IMR-90 (cell line): Measurements from ENCODE around the gene MAPK8IP1. TPM values are rescaled to one million over a fixed set of nuclear protein-coding genes. Genes with fewer than 3 reads are reported as not detected.

ENCODE experiments used
- ATAC-seq: fragments of 200-7000 bp; cut with Tn5 transposase; 2 replicates; pipeline ENCODE4 v1.9.1; 2020; ENCODE audit warnings: low read depth, mild to moderate bottlenecking, moderate library complexity
- BruUV-seq: library from RNA; stranded (reverse); fragments of 400-500 nt; replicated peaks from 2 replicates; lab custom pipeline; 2021; lab: Mats Ljungman, UMichigan
- CTCF ChIA-PET: fragments of 300-600 bp; formaldehyde crosslinking; extraction: SDS; loops from one replicate; lab custom pipeline; 2021; ENCODE audit warnings: antibody characterized with exemption; lab: Yijun Ruan, JAX
- POLR2A ChIA-PET: fragments of 300-600 bp; sonication (Branson Sonifier 250); formaldehyde crosslinking; loops from one replicate; lab custom pipeline; 2022; ENCODE audit warnings: antibody characterized with exemption; ENCODE audit not compliant: unreplicated experiment; lab: Charles Lee
- DNase-seq: peaks from one replicate; pipeline ENCODE4 v3.0.0; 2013
- H2AFZ ChIP-seq: replicated peaks from 2 replicates; pipeline ENCODE3; 2013; ENCODE audit warnings: low read length, mild to moderate bottlenecking; ENCODE audit not compliant: poor library complexity
- H2AK5ac ChIP-seq: 2 replicates; pipeline ENCODE4 v1.6.1; 2013; ENCODE audit warnings: low read depth, low read length, inconsistent platforms
- H2AK9ac ChIP-seq: replicated peaks from 2 replicates; pipeline ENCODE3; 2013; ENCODE audit warnings: mild to moderate bottlenecking, low read depth, low read length, moderate library complexity; ENCODE audit not compliant: poor library complexity
- H2BK120ac ChIP-seq: 2 replicates; pipeline ENCODE4 v1.6.1; 2013; ENCODE audit warnings: low read depth, low read length, inconsistent platforms
- H2BK15ac ChIP-seq: 3 replicates; pipeline ENCODE4 v1.6.1; 2013; ENCODE audit warnings: low read depth, low read length, inconsistent platforms
- H2BK20ac ChIP-seq: 2 replicates; pipeline ENCODE4 v1.6.1; 2013; ENCODE audit warnings: low read depth, mild to moderate bottlenecking, inconsistent platforms, low read length, moderate library complexity
- H2BK5ac ChIP-seq: 2 replicates; pipeline ENCODE4 v1.6.1; 2013; ENCODE audit warnings: mild to moderate bottlenecking, low read depth, low read length, inconsistent platforms; ENCODE audit not compliant: poor library complexity, severe bottlenecking
- H3K14ac ChIP-seq: replicated peaks from 2 replicates; pipeline ENCODE4 v1.6.1; 2013; ENCODE audit warnings: low read depth, low read length, inconsistent platforms
- H3K18ac ChIP-seq: 2 replicates; pipeline ENCODE4 v1.6.1; 2013; ENCODE audit warnings: low read depth, low read length, control low read depth
- H3K23ac ChIP-seq: 2 replicates; pipeline ENCODE4 v1.6.1; 2013; ENCODE audit warnings: low read depth, low read length, inconsistent platforms
- H3K27ac ChIP-seq: 2 replicates; pipeline ENCODE4 v1.5.1; 2013; ENCODE audit warnings: mild to moderate bottlenecking, control low read depth, low read length; ENCODE audit not compliant: insufficient read depth
- H3K27me3 ChIP-seq: 2 replicates; pipeline ENCODE4 v1.6.1; 2013; ENCODE audit warnings: low read length; ENCODE audit not compliant: control insufficient read depth, insufficient read depth
- H3K36me3 ChIP-seq: 2 replicates; pipeline ENCODE4 v1.6.1; 2013; ENCODE audit warnings: low read length, mixed read lengths; ENCODE audit not compliant: control insufficient read depth, insufficient read depth
- H3K4ac ChIP-seq: 2 replicates; pipeline ENCODE4 v1.6.1; 2013; ENCODE audit warnings: low read depth, low read length, inconsistent platforms
- H3K4me1 ChIP-seq: 2 replicates; pipeline ENCODE4 v1.6.1; 2013; ENCODE audit warnings: low read length, mixed read lengths; ENCODE audit not compliant: control insufficient read depth, insufficient read depth
- H3K4me2 ChIP-seq: 2 replicates; pipeline ENCODE4 v1.6.1; 2013; ENCODE audit warnings: low read depth, mild to moderate bottlenecking, control low read depth, low read length, moderate library complexity
- H3K4me3 ChIP-seq: 2 replicates; pipeline ENCODE4 v1.5.1; 2013; ENCODE audit warnings: low read depth, mild to moderate bottlenecking, control low read depth, low read length, moderate library complexity; ENCODE audit not compliant: insufficient read depth
- H3K56ac ChIP-seq: 2 replicates; pipeline ENCODE4 v1.6.1; 2013; ENCODE audit warnings: low read length, inconsistent platforms; ENCODE audit not compliant: insufficient read depth; ENCODE audit errors: extremely low read depth
- H3K79me1 ChIP-seq, 2 experiments: 2 replicates each; pipeline ENCODE4 v1.6.1; 2013; ENCODE audit warnings: low read length in 2 of 2, inconsistent platforms in 1 of 2, low read depth in 1 of 2
- H3K9ac ChIP-seq: 2 replicates; pipeline ENCODE4 v1.6.1; 2013; ENCODE audit warnings: low read depth, low read length, control low read depth
- H3K9me1 ChIP-seq: 2 replicates; pipeline ENCODE4 v1.6.1; 2013; ENCODE audit warnings: low read length, inconsistent platforms; ENCODE audit not compliant: insufficient read depth
- H3K9me3 ChIP-seq: 2 replicates; pipeline ENCODE4 v1.6.1; 2013; ENCODE audit warnings: low read length; ENCODE audit not compliant: control insufficient read depth, insufficient read depth
- H4K20me1 ChIP-seq: 2 replicates; pipeline ENCODE4 v1.6.1; 2013; ENCODE audit warnings: low read length, inconsistent platforms; ENCODE audit not compliant: insufficient read depth
- H4K5ac ChIP-seq: 2 replicates; pipeline ENCODE4 v1.6.1; 2013; ENCODE audit warnings: mild to moderate bottlenecking, low read depth, low read length, control low read depth
- H4K8ac ChIP-seq, 2 experiments: 2 replicates each; pipeline ENCODE4 v1.6.1; 2013; ENCODE audit warnings: low read depth in 2 of 2, low read length in 2 of 2, control low read depth in 1 of 2, inconsistent platforms in 1 of 2
- H4K91ac ChIP-seq: 2 replicates; pipeline ENCODE4 v1.6.1; 2013; ENCODE audit warnings: low read depth, low read length, inconsistent platforms; ENCODE audit not compliant: insufficient read depth
- BHLHE40 ChIP-seq: fragments of 150-350 bp; IDR thresholded peaks from 2 replicates; pipeline ENCODE4 v1.6.1; 2016; ENCODE audit warnings: mild to moderate bottlenecking, low read depth, low read length
- CEBPB ChIP-seq: IDR thresholded peaks from 2 replicates; pipeline ENCODE4 v1.6.1; 2012; ENCODE audit warnings: low read depth, low read length, improper control_type of control experiment
- CHD1 ChIP-seq: IDR thresholded peaks from 2 replicates; pipeline ENCODE4 v1.6.1; 2012; ENCODE audit warnings: low read depth, low read length, improper control_type of control experiment
- CTCF ChIP-seq: conservative IDR thresholded peaks from 2 replicates; pipeline ENCODE4 v1.5.1; 2012; ENCODE audit warnings: mild to moderate bottlenecking, low read depth, low read length, improper control_type of control experiment
- ELK1 ChIP-seq: fragments of 150-350 bp; IDR thresholded peaks from 2 replicates; pipeline ENCODE4 v1.6.1; 2016; ENCODE audit warnings: low read depth, mild to moderate bottlenecking, low read length, moderate library complexity, borderline replicate concordance
- FOS ChIP-seq: fragments of 150-350 bp; IDR thresholded peaks from 2 replicates; pipeline ENCODE4 v1.6.1; 2016; ENCODE audit warnings: low read depth, low read length
- MAFK ChIP-seq: IDR thresholded peaks from 2 replicates; pipeline ENCODE4 v1.6.1; 2012; ENCODE audit warnings: low read depth, low read length, improper control_type of control experiment
- MAZ ChIP-seq: IDR thresholded peaks from 2 replicates; pipeline ENCODE4 v1.6.1; 2012; ENCODE audit warnings: low read depth, mild to moderate bottlenecking, low read length, improper control_type of control experiment, moderate library complexity, borderline replicate concordance
- NFE2L2 ChIP-seq: fragments of 150-350 bp; IDR thresholded peaks from 2 replicates; pipeline ENCODE4 v1.6.1; 2016; ENCODE audit warnings: low read depth, mild to moderate bottlenecking, low read length
- POLR2A ChIP-seq: IDR thresholded peaks from 2 replicates; pipeline ENCODE4 v1.6.1; 2012; ENCODE audit warnings: mild to moderate bottlenecking, low read depth, low read length
- RAD21 ChIP-seq: IDR thresholded peaks from 2 replicates; pipeline ENCODE4 v1.6.1; 2012; ENCODE audit warnings: low read length, improper control_type of control experiment
- RCOR1 ChIP-seq: IDR thresholded peaks from 2 replicates; pipeline ENCODE4 v1.6.1; 2012; ENCODE audit warnings: mild to moderate bottlenecking, low read length, improper control_type of control experiment; ENCODE audit not compliant: insufficient replicate concordance
- RFX5 ChIP-seq: IDR thresholded peaks from 2 replicates; pipeline ENCODE4 v1.8.0; 2012; ENCODE audit warnings: low read depth, mild to moderate bottlenecking, low read length, moderate library complexity
- SMC3 ChIP-seq: fragments of 150-350 bp; IDR thresholded peaks from 2 replicates; pipeline ENCODE4 v1.6.1; 2016; ENCODE audit warnings: low read depth, mild to moderate bottlenecking, antibody characterized with exemption, low read length, moderate library complexity
- WGBS, 2 experiments: methylation state at CpG; one replicate each; pipeline versions ENCODE4 v1.1.5 to v1.1.7; 2013; ENCODE audit warnings: missing lambda C conversion rate in 2 of 2; ENCODE audit not compliant: insufficient read length in 1 of 2; ENCODE audit errors: extremely low coverage in 2 of 2; 5-methylcytosine and 5-hydroxymethylcytosine counted together
- dilution Hi-C: fragments of 300-500 bp; cut with HindIII; formaldehyde crosslinking; loops from one replicate; pipeline ENCODE4 v1.14.3; 2018; ENCODE audit warnings: low sequenced_read_pairs; ENCODE audit not compliant: unreplicated experiment
- in situ Hi-C: fragments of 300-500 bp; cut with MboI; formaldehyde crosslinking; loops from 3 replicates; pipeline ENCODE4 v1.14.3; 2019; ENCODE audit warnings: low sequenced_read_pairs, inconsistent platforms, mixed read lengths
- intact Hi-C: fragments of 100-400 bp; cut with micrococcal nuclease; formaldehyde crosslinking; loops from 2 replicates; pipeline ENCODE4 v1.10.0; 2022
- polyA plus RNA-seq, 3 experiments: library from polyadenylated mRNA; depleted of rRNA; stranded (reverse); fragments of >200 nt; gene quantifications; 2 replicates each; pipeline ENCODE4 v1.2.3, GENCODE V29; 2012; ENCODE audit warnings: low replicate concordance in 1 of 3
- total RNA-seq: library from RNA; depleted of rRNA; stranded (reverse); fragments of >200 nt; gene quantifications from 2 replicates; pipeline ENCODE4 v1.2.3, GENCODE V29; 2012

MAPK8IP1 gene
- total and polyA plus RNA-seq, 2 of the 4 experiments (the other 2 are of a cell fraction): 6.5 to 9.6 TPM

DNA sequence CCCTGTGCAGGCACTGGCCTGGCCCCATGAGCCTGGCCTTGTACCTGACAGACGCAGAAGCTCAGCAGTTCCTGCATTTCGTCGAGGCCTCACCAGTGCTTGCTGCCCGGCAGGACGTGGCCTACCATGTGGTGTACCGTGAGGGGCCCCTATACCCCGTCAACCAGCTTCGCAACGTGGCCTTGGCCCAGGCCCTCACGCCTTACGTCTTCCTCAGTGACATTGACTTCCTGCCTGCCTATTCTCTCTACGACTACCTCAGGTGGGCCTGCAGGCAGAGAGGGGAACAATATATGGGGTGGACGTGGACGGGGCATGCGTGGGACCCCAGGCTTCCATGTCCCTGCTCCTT, 41.9 kb downstream of the MAPK8IP1 start:
- no peak overlapping the region for H2AK5ac ChIP-seq
- BruUV-seq: no TSS peak
- H3K4me1 ChIP-seq: no peaks in the 10 kb centered on the region; the same call in 1 of the 2 replicates
- peaks cover 12% of the 10 kb centered on the region for H3K36me3 ChIP-seq
- no peak overlapping the region for H2BK120ac ChIP-seq
- H2AK9ac ChIP-seq: no peak overlapping the region
- intact Hi-C loops: no loop called here
- WGBS, 2 experiments: 85% methylated on average over 6 of the region's 15 CpGs; no CpG with 5 or more reads in 1 of the 2 experiments
- no peak overlapping the region for H2BK20ac ChIP-seq
- no peak overlapping the region for H4K5ac ChIP-seq
- POLR2A ChIA-PET: no interaction called here
- H3K4me2 ChIP-seq: no peak overlapping the region
- no peak overlapping the region for H3K4me3 ChIP-seq
- no peaks in the 10 kb centered on the region for H3K9me3 ChIP-seq
- H4K8ac ChIP-seq: no peak overlapping the region
- H3K14ac ChIP-seq: no peak overlapping the region
- no peak overlapping the region for H2BK15ac ChIP-seq
- dilution Hi-C loops: no loop called here
- H2BK5ac ChIP-seq: no peak overlapping the region
- H3K18ac ChIP-seq: no peak overlapping the region
- CTCF ChIA-PET: no interaction called here
- no peak overlapping the region for H3K4ac ChIP-seq
- DNase-seq (no peak), ATAC-seq (no peak)
- H3K27me3 ChIP-seq: peaks cover 34% of the 10 kb centered on the region
- no peak for TF ChIP-seq CEBPB
- TF ChIP-seq RCOR1: no peak
- no peak for TF ChIP-seq MAZ
- no peak for TF ChIP-seq MAFK
- no peak for TF ChIP-seq SMC3
- TF ChIP-seq NFE2L2: no peak
- TF ChIP-seq POLR2A: no peak
- no peak for TF ChIP-seq RAD21
- no peak for TF ChIP-seq ELK1
- TF ChIP-seq FOS: no peak
- no peak for TF ChIP-seq RFX5
- TF ChIP-seq CHD1: no peak
- no peak for TF ChIP-seq CTCF
- TF ChIP-seq BHLHE40: no peak
- H4K91ac ChIP-seq: no peak overlapping the region
- no peak overlapping the region for H3K27ac ChIP-seq
- no peak overlapping the region for H3K23ac ChIP-seq
- H3K9me1 ChIP-seq: no peaks in the 10 kb centered on the region
- no peak overlapping the region for H3K9ac ChIP-seq
- H3K79me1 ChIP-seq: no peaks in the 10 kb centered on the region
- H2AFZ ChIP-seq: peak overlapping the region; percentile 23
- in situ Hi-C loops: no loop called here
- H3K56ac ChIP-seq: no peak overlapping the region
- peaks cover 7% of the 10 kb centered on the region for H4K20me1 ChIP-seq
